ENCODE data around the gene TRMT6.

The TRMT6 gene

GRCh38 chr20:5899444-5899843 lies 50.9 kb downstream of the TRMT6 start:
- no peak for DNase-seq (ENCODE audit: low read depth in 2 of 2)

GRCh38 chr20:5895626-5896025 lies 54.7 kb downstream of the TRMT6 start:
- no peak for DNase-seq (ENCODE audit: low read depth in 2 of 2)

DNA sequence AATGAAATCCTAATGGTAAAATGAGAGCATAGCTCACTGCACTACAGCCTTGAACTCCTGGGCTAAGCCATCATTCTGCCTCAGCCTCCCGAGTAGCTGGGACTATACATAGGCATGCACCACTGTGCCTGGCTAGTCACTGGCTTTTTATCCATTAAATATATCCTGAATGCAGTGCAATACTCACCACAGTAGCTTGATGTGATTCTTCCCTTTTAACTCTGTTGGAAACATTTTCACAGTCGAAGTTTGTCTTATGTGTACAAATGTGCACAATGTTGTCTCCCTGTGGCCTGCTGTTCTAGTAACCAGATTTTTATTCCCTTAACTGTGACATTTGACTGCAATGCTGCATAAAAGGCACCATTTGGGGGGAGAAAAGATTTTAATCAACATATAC lies 56.7 kb downstream of the TRMT6 start:
- no peak for DNase-seq (ENCODE audit: low read depth in 2 of 2)

DNA sequence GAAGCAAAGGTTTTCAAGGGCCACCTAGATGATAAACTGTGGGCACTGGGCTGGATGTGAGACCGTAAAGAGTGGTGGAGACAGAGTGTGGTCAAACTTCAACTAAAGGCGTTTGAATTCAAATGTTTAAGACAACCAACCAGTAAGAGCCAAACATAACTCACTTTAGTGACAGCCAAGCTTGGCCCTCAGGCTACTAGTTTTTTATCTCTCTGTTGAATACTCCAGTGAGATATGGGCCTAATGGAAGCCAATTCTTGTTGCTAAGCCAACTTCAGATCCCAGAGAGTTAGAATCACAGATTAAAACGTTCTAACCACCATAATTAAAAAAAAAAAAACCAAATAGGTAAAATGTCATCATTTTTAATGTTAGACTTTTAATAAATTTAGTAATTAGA lies 57.3 kb downstream of the TRMT6 start:
- no peak for DNase-seq (ENCODE audit: low read depth in 2 of 2)

- DNase-seq (ENCODE audit: low read depth in 2 of 2) = no peak
These were observed 59.4 kb downstream of the TRMT6 start for GRCh38 chr20:5890773-5891441.

DNA sequence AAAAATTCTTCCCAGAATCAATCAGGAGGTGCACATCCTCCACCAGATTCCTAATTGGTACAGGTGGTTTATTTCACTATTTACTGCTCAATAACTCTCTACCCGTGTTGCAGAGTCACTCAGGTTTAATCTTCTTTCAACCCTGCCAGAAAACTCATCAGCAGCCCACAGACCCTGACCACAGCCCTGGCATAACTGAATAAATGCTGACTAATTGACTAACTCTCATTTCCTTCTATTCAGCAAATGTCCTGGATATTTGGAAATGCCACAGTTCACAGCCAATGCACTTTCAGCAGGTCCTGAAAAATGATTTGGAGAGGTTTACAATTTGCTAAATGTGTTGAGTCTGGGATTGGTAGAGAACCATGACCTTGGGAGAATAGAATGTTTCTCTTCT lies 62.3 kb downstream of the TRMT6 start:
- DNase-seq (ENCODE audit: low read depth in 2 of 2) = no peak

DNA sequence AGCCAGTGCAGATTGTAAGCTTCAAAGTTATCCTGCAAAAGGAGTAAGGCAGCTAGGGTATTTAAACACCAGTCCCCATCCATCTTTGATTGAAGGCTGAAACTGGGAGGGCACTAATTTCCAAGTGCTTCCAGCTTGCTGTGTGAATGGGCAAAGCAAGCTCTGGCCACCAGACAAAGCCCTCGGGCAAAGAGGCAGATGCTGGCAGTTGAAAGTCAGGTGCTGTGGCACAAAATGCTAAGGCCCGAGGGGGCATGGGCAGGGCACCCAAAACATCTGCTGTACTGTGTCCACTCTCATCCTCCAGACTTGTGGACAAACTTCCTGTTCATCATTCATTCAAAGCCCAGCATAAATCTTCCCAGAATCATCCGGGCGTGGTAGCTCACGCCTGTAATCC lies 62.9 kb downstream of the TRMT6 start:
- DNase-seq (ENCODE audit: low read depth in 2 of 2) = no peak
